ENCODE measurements around the gene RALGAPA2. TPM values are rescaled to one million over a fixed set of nuclear protein-coding genes. Genes with fewer than 3 reads are reported as not detected.

The RALGAPA2 gene
- polyA plus RNA-seq, 4 donors: 7.6 to 34.3 (median 17.7) TPM

GRCh38 chr20:20627471-20627870 lies 85.0 kb downstream of the RALGAPA2 start:
- Histone ChIP-seq H3K9me3 (ENCODE audit: control insufficient read depth in 2 of 2, insufficient read depth in 1 of 2, low read depth in 1 of 2, low read length in 1 of 2) (no peaks in the 10 kb centered on the region), H3K27ac (ENCODE audit: low read depth in 1 of 3, low read length in 2 of 3) (no peak overlapping the region), H3K4me1 (ENCODE audit: control insufficient read depth in 3 of 3, insufficient read depth in 2 of 3, low read depth in 1 of 3, low read length in 2 of 3) (no peaks in the 10 kb centered on the region), H3K27me3 (ENCODE audit: control insufficient read depth in 3 of 3, insufficient read depth in 3 of 3, low read length in 3 of 3) (no peaks in the 10 kb centered on the region), H3K4me3 (ENCODE audit: low read depth in 1 of 3, low read length in 3 of 3) (no peak overlapping the region), H3K36me3 (ENCODE audit: control insufficient read depth in 3 of 3, insufficient read depth in 2 of 3, low read depth in 1 of 3, low read length in 3 of 3) (peaks cover 8 to 27% (median 11%) of the 10 kb centered on the region in 3 donors)
- no peak for DNase-seq
- 93 to 96% (median 96%) methylated on average over 4 of the region's 4 CpGs for WGBS, 3 donors
- FAIRE-seq: no peak

- no peaks in the 10 kb centered on the region for H3K27me3 ChIP-seq (ENCODE audit: control insufficient read depth in 3 of 3, insufficient read depth in 3 of 3, low read length in 3 of 3)
- no peak overlapping the region for H3K4me3 ChIP-seq (ENCODE audit: low read depth in 1 of 3, low read length in 3 of 3)
- H3K36me3 ChIP-seq (ENCODE audit: control insufficient read depth in 3 of 3, insufficient read depth in 2 of 3, low read depth in 1 of 3, low read length in 3 of 3): peaks cover 8 to 24% (median 14%) of the 10 kb centered on the region in 3 donors
- H3K9me3 ChIP-seq (ENCODE audit: control insufficient read depth in 2 of 2, insufficient read depth in 1 of 2, low read depth in 1 of 2, low read length in 1 of 2): no peaks in the 10 kb centered on the region
- peak; percentile 10 to 11 for DNase-seq
- FAIRE-seq: no peak
- 42 to 78% (median 60%) methylated on average over 2 of the region's 2 CpGs for WGBS, 3 donors
- H3K27ac ChIP-seq (ENCODE audit: low read depth in 1 of 3, low read length in 2 of 3): no peak overlapping the region
- H3K4me1 ChIP-seq (ENCODE audit: control insufficient read depth in 3 of 3, insufficient read depth in 2 of 3, low read depth in 1 of 3, low read length in 2 of 3): no peaks in the 10 kb centered on the region
These were observed 87.5 kb downstream of the RALGAPA2 start for GRCh38 chr20:20624914-20625313.

GRCh38 chr20:20621195-20621594 lies 91.2 kb downstream of the RALGAPA2 start:
- H3K9me3 ChIP-seq (ENCODE audit: control insufficient read depth in 2 of 2, insufficient read depth in 1 of 2, low read depth in 1 of 2, low read length in 1 of 2): no peaks in the 10 kb centered on the region
- WGBS, 3 donors: 87 to 93% (median 89%) methylated on average over 1 of the region's 1 CpG
- FAIRE-seq (no peak), DNase-seq (no peak)
- H3K27me3 ChIP-seq (ENCODE audit: control insufficient read depth in 3 of 3, insufficient read depth in 3 of 3, low read length in 3 of 3): no peaks in the 10 kb centered on the region
- no peaks in the 10 kb centered on the region for H3K4me1 ChIP-seq (ENCODE audit: control insufficient read depth in 3 of 3, insufficient read depth in 2 of 3, low read depth in 1 of 3, low read length in 2 of 3)
- H3K4me3 ChIP-seq (ENCODE audit: low read depth in 1 of 3, low read length in 3 of 3): no peak overlapping the region
- no peak overlapping the region for H3K27ac ChIP-seq (ENCODE audit: low read depth in 1 of 3, low read length in 2 of 3)
- H3K36me3 ChIP-seq (ENCODE audit: control insufficient read depth in 3 of 3, insufficient read depth in 2 of 3, low read depth in 1 of 3, low read length in 3 of 3): peaks cover 2 to 19% (median 9%) of the 10 kb centered on the region in 3 donors

- FAIRE-seq: no peak
- peaks cover 4 to 26% (median 8%) of the 10 kb centered on the region in 3 donors for H3K36me3 ChIP-seq (ENCODE audit: control insufficient read depth in 3 of 3, insufficient read depth in 2 of 3, low read depth in 1 of 3, low read length in 3 of 3)
- WGBS, 3 donors: 88 to 97% (median 93%) methylated on average over 3 of the region's 3 CpGs
These were observed 98.1 kb downstream of the RALGAPA2 start for GRCh38 chr20:20614391-20614790.

GRCh38 chr20:20612251-20612650 lies 100.2 kb downstream of the RALGAPA2 start:
- 15 to 46% (median 43%) methylated on average over 2 of the region's 2 CpGs for WGBS, 3 donors
- FAIRE-seq (no peak), DNase-seq (no peak)

More at GRCh38 chr20:20614391-20614790, 98.1 kb downstream of the RALGAPA2 start:
- Histone ChIP-seq H3K27me3 (ENCODE audit: control insufficient read depth in 3 of 3, insufficient read depth in 3 of 3, low read length in 3 of 3) (no peaks in the 10 kb centered on the region), H3K9me3 (ENCODE audit: control insufficient read depth in 2 of 2, insufficient read depth in 1 of 2, low read depth in 1 of 2, low read length in 1 of 2) (no peaks in the 10 kb centered on the region), H3K4me1 (ENCODE audit: control insufficient read depth in 3 of 3, insufficient read depth in 2 of 3, low read depth in 1 of 3, low read length in 2 of 3) (no peaks in the 10 kb centered on the region), H3K27ac (ENCODE audit: low read depth in 1 of 3, low read length in 2 of 3) (no peak overlapping the region), H3K4me3 (ENCODE audit: low read depth in 1 of 3, low read length in 3 of 3) (no peak overlapping the region)
- no peak for DNase-seq

GRCh38 chr20:20611167-20611566 lies 101.3 kb downstream of the RALGAPA2 start:
- WGBS, 3 donors: 71 to 92% (median 89%) methylated on average over 1 of the region's 1 CpG
- no peaks in the 10 kb centered on the region for H3K27me3 ChIP-seq (ENCODE audit: control insufficient read depth in 3 of 3, insufficient read depth in 3 of 3, low read length in 3 of 3)
- FAIRE-seq (no peak), DNase-seq (no peak)
- no peaks in the 10 kb centered on the region for H3K9me3 ChIP-seq (ENCODE audit: control insufficient read depth in 2 of 2, insufficient read depth in 1 of 2, low read depth in 1 of 2, low read length in 1 of 2)
- H3K4me3 ChIP-seq (ENCODE audit: low read depth in 1 of 3, low read length in 3 of 3): no peak overlapping the region
- no peak overlapping the region for H3K27ac ChIP-seq (ENCODE audit: low read depth in 1 of 3, low read length in 2 of 3)
- H3K4me1 ChIP-seq (ENCODE audit: control insufficient read depth in 3 of 3, insufficient read depth in 2 of 3, low read depth in 1 of 3, low read length in 2 of 3): no peaks in the 10 kb centered on the region
- peaks cover 4 to 19% (median 6%) of the 10 kb centered on the region in 3 donors for H3K36me3 ChIP-seq (ENCODE audit: control insufficient read depth in 3 of 3, insufficient read depth in 2 of 3, low read depth in 1 of 3, low read length in 3 of 3)

More at GRCh38 chr20:20612251-20612650, 100.2 kb downstream of the RALGAPA2 start:
- H3K4me1 ChIP-seq (ENCODE audit: control insufficient read depth in 3 of 3, insufficient read depth in 2 of 3, low read depth in 1 of 3, low read length in 2 of 3): no peaks in the 10 kb centered on the region
- H3K4me3 ChIP-seq (ENCODE audit: low read depth in 1 of 3, low read length in 3 of 3): no peak overlapping the region
- H3K27ac ChIP-seq (ENCODE audit: low read depth in 1 of 3, low read length in 2 of 3): no peak overlapping the region
- H3K36me3 ChIP-seq (ENCODE audit: control insufficient read depth in 3 of 3, insufficient read depth in 2 of 3, low read depth in 1 of 3, low read length in 3 of 3): peaks cover 4 to 19% (median 6%) of the 10 kb centered on the region in 3 donors
- H3K27me3 ChIP-seq (ENCODE audit: control insufficient read depth in 3 of 3, insufficient read depth in 3 of 3, low read length in 3 of 3): no peaks in the 10 kb centered on the region
- H3K9me3 ChIP-seq (ENCODE audit: control insufficient read depth in 2 of 2, insufficient read depth in 1 of 2, low read depth in 1 of 2, low read length in 1 of 2): no peaks in the 10 kb centered on the region

GRCh38 chr20:20609522-20609921 lies 102.9 kb downstream of the RALGAPA2 start:
- Histone ChIP-seq H3K9me3 (ENCODE audit: control insufficient read depth in 2 of 2, insufficient read depth in 1 of 2, low read depth in 1 of 2, low read length in 1 of 2) (no peaks in the 10 kb centered on the region), H3K27ac (ENCODE audit: low read depth in 1 of 3, low read length in 2 of 3) (no peak overlapping the region), H3K27me3 (ENCODE audit: control insufficient read depth in 3 of 3, insufficient read depth in 3 of 3, low read length in 3 of 3) (no peaks in the 10 kb centered on the region), H3K36me3 (ENCODE audit: control insufficient read depth in 3 of 3, insufficient read depth in 2 of 3, low read depth in 1 of 3, low read length in 3 of 3) (peaks cover 3 to 11% (median 7%) of the 10 kb centered on the region in 3 donors), H3K4me1 (ENCODE audit: control insufficient read depth in 3 of 3, insufficient read depth in 2 of 3, low read depth in 1 of 3, low read length in 2 of 3) (no peaks in the 10 kb centered on the region), H3K4me3 (ENCODE audit: low read depth in 1 of 3, low read length in 3 of 3) (no peak overlapping the region)
- FAIRE-seq: no peak
- DNase-seq: no peak
- WGBS, 3 donors: 95 to 97% (median 95%) methylated on average over 6 of the region's 6 CpGs

GRCh38 chr20:20608641-20609040 lies 103.8 kb downstream of the RALGAPA2 start:
- DNase-seq (no peak), FAIRE-seq (no peak)
- Histone ChIP-seq H3K4me3 (ENCODE audit: low read depth in 1 of 3, low read length in 3 of 3) (no peak overlapping the region), H3K4me1 (ENCODE audit: control insufficient read depth in 3 of 3, insufficient read depth in 2 of 3, low read depth in 1 of 3, low read length in 2 of 3) (no peaks in the 10 kb centered on the region), H3K27me3 (ENCODE audit: control insufficient read depth in 3 of 3, insufficient read depth in 3 of 3, low read length in 3 of 3) (no peaks in the 10 kb centered on the region), H3K36me3 (ENCODE audit: control insufficient read depth in 3 of 3, insufficient read depth in 2 of 3, low read depth in 1 of 3, low read length in 3 of 3) (peaks cover under 1 to 10% (median 7%) of the 10 kb centered on the region in 3 donors), H3K27ac (ENCODE audit: low read depth in 1 of 3, low read length in 2 of 3) (no peak overlapping the region), H3K9me3 (ENCODE audit: control insufficient read depth in 2 of 2, insufficient read depth in 1 of 2, low read depth in 1 of 2, low read length in 1 of 2) (no peaks in the 10 kb centered on the region)
- WGBS, 3 donors: 94 to 96% (median 96%) methylated on average over 4 of the region's 4 CpGs

- Histone ChIP-seq H3K27ac (ENCODE audit: low read depth in 1 of 3, low read length in 2 of 3) (no peak overlapping the region), H3K9me3 (ENCODE audit: control insufficient read depth in 2 of 2, insufficient read depth in 1 of 2, low read depth in 1 of 2, low read length in 1 of 2) (no peaks in the 10 kb centered on the region), H3K4me1 (ENCODE audit: control insufficient read depth in 3 of 3, insufficient read depth in 2 of 3, low read depth in 1 of 3, low read length in 2 of 3) (no peaks in the 10 kb centered on the region), H3K4me3 (ENCODE audit: low read depth in 1 of 3, low read length in 3 of 3) (no peak overlapping the region), H3K36me3 (ENCODE audit: control insufficient read depth in 3 of 3, insufficient read depth in 2 of 3, low read depth in 1 of 3, low read length in 3 of 3) (peaks cover 0 to 13% (median 7%) of the 10 kb centered on the region in 3 donors), H3K27me3 (ENCODE audit: control insufficient read depth in 3 of 3, insufficient read depth in 3 of 3, low read length in 3 of 3) (no peaks in the 10 kb centered on the region)
- no peak for FAIRE-seq
- WGBS, 3 donors: 97 to 100% (median 97%) methylated on average over 1 of the region's 1 CpG
- DNase-seq: no peak
These were observed 104.4 kb downstream of the RALGAPA2 start for GRCh38 chr20:20608041-20608440.
